Lower lobe of right lung (tissue), 2 donors: ENCODE data around the gene PKD2. TPM values are rescaled to one million over a fixed set of nuclear protein-coding genes. Genes with fewer than 3 reads are reported as not detected.

Experiments used
- ATAC-seq, 2 donors: fragments of 200-7000 bp; cut with Tn5 transposase; one replicate each; pipeline ENCODE4 v1.9.1; 2020 to 2022; ENCODE audit warnings: mild to moderate bottlenecking in 2 of 2, moderate library complexity in 2 of 2
- DNase-seq: peaks from one replicate; pipeline ENCODE4 v3.0.0-alpha.2; 2020
- H3K27ac ChIP-seq: fragments of 200-600 bp; one replicate; pipeline ENCODE4 v1.8.0; 2022
- H3K27me3 ChIP-seq: fragments of 200-600 bp; one replicate; pipeline ENCODE4 v1.8.0; 2022; ENCODE audit warnings: low read depth
- H3K36me3 ChIP-seq: fragments of 200-600 bp; one replicate; pipeline ENCODE4 v1.8.0; 2022; ENCODE audit warnings: mild to moderate bottlenecking
- H3K4me1 ChIP-seq: fragments of 200-600 bp; one replicate; pipeline ENCODE4 v1.8.0; 2022
- H3K4me3 ChIP-seq: fragments of 200-600 bp; one replicate; pipeline ENCODE4 v1.8.0; 2022; ENCODE audit warnings: mild to moderate bottlenecking
- H3K9me3 ChIP-seq: fragments of 200-600 bp; one replicate; pipeline ENCODE4 v1.8.0; 2022
- CTCF ChIP-seq: fragments of 200-600 bp; IDR thresholded peaks from one replicate; pipeline ENCODE4 v1.8.0; 2022; ENCODE audit warnings: antibody characterized with exemption, mild to moderate bottlenecking
- intact Hi-C: fragments of 100-400 bp; cut with DNase I; formaldehyde crosslinking; loops from one replicate; pipeline ENCODE4 v1.11.0; 2022
- total RNA-seq: library from RNA; stranded (reverse); fragmentation: NEBNext Ultra II Directional; extraction: Animal tissue kit (Norgen Biotek cat#: 25700); gene quantifications from one replicate; pipeline ENCODE4 v1.2.1, GENCODE V29; 2021
- donor health status: DM: no; HTN: yes; CAD: no; lungs with severe emphysema.

PKD2 gene
- total RNA-seq, 1 donor from 2014 or later = 21.4 TPM

GRCh38 chr4:88059766-88060165 is 52.3 kb downstream of the PKD2 start:
- intact Hi-C loops = no loop called here
- ATAC-seq (no peak), DNase-seq (no peak)
- Histone ChIP-seq H3K36me3 (peaks cover 75% of the 10 kb centered on the region), H3K9me3 (no peaks in the 10 kb centered on the region), H3K4me3 (no peak overlapping the region), H3K27ac (no peak overlapping the region), H3K27me3 (no peaks in the 10 kb centered on the region), H3K4me1 (no peaks in the 10 kb centered on the region)
- TF ChIP-seq CTCF = no peak

- Histone ChIP-seq H3K27ac (no peak overlapping the region), H3K4me3 (no peak overlapping the region), H3K4me1 (no peaks in the 10 kb centered on the region), H3K9me3 (no peaks in the 10 kb centered on the region), H3K36me3 (peaks cover 77% of the 10 kb centered on the region), H3K27me3 (no peaks in the 10 kb centered on the region)
- no peak for DNase-seq
- intact Hi-C loops = no loop called here
- ATAC-seq = no peak
- TF ChIP-seq CTCF = no peak
Observed at GRCh38 chr4:88060431-88060830, 53.0 kb downstream of the PKD2 start.

GRCh38 chr4:88062311-88062710 is 54.9 kb downstream of the PKD2 start:
- TF ChIP-seq CTCF = no peak
- DNase-seq (no peak), ATAC-seq (no peak)
- Histone ChIP-seq H3K27ac (no peak overlapping the region), H3K4me3 (no peak overlapping the region), H3K27me3 (no peaks in the 10 kb centered on the region), H3K9me3 (no peaks in the 10 kb centered on the region), H3K4me1 (no peaks in the 10 kb centered on the region), H3K36me3 (peaks cover 77% of the 10 kb centered on the region)
- intact Hi-C loops = no loop called here

- ATAC-seq (no peak), DNase-seq (no peak)
- no peak overlapping the region for H3K27ac ChIP-seq
- intact Hi-C loops = no loop called here
- H3K9me3 ChIP-seq = no peaks in the 10 kb centered on the region
- H3K4me1 ChIP-seq = no peaks in the 10 kb centered on the region
- no peak overlapping the region for H3K4me3 ChIP-seq
- no peak for TF ChIP-seq CTCF
- no peaks in the 10 kb centered on the region for H3K27me3 ChIP-seq
- H3K36me3 ChIP-seq = peaks cover 77% of the 10 kb centered on the region
Observed at GRCh38 chr4:88062843-88063242, 55.4 kb downstream of the PKD2 start.

- Histone ChIP-seq H3K36me3 (peaks cover 81% of the 10 kb centered on the region), H3K9me3 (no peaks in the 10 kb centered on the region), H3K27ac (no peak overlapping the region), H3K4me3 (no peak overlapping the region), H3K4me1 (no peaks in the 10 kb centered on the region), H3K27me3 (no peaks in the 10 kb centered on the region)
- ATAC-seq (no peak), DNase-seq (no peak)
- intact Hi-C loops = no loop called here
- no peak for TF ChIP-seq CTCF
Observed at GRCh38 chr4:88063634-88064296, 56.3 kb downstream of the PKD2 start.
